ENCODE results near the gene TMC2.

Gene TMC2

GRCh38 chr20:2527762-2528161 lies 8.6 kb upstream of the TMC2 start:
- DNase-seq (ENCODE audit: low spot score): no peak
- in situ Hi-C loops (cut with MboI; ENCODE audit: low sequenced_read_pairs, unreplicated experiment): no loop called here
- no peak for TF ChIP-seq CTCF (IDR thresholded peaks at IDR 0.05; ENCODE audit: borderline replicate concordance, control extremely low read depth, extremely low read depth, insufficient read depth, missing control alignments)

DNA sequence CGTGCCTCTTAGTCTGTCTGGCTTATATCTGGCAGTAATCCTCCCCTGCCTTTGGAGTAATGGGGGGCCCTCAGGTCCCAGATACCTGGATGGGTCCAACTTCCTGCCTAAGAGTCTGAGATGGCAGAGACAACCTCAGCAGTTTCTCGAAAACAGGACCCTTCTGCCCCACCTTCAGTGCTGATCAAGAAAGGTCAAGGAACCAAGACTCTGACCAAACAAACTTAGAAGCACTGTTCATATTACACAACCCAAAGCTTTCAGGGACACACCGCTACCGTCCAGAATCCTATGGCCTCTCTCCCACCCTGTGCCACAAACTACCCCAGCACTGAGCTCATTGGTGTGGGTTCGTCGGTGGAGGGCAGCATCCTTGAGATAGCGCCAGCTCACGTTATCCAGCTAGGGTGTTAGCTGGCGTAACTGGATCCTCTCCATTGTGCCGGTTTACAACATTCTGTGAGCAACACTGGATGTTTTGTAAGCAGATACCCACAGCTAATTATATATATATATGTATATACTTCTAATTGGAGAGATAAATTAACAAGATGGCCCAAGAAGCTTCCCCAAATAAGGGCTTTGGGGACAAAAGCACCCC lies 7.6 kb upstream of the TMC2 start:
- in situ Hi-C loops (cut with MboI; ENCODE audit: low sequenced_read_pairs, unreplicated experiment): no loop called here
- no peak for DNase-seq (ENCODE audit: low spot score)
- no peak for TF ChIP-seq CTCF (IDR thresholded peaks at IDR 0.05; ENCODE audit: borderline replicate concordance, control extremely low read depth, extremely low read depth, insufficient read depth, missing control alignments)

DNA sequence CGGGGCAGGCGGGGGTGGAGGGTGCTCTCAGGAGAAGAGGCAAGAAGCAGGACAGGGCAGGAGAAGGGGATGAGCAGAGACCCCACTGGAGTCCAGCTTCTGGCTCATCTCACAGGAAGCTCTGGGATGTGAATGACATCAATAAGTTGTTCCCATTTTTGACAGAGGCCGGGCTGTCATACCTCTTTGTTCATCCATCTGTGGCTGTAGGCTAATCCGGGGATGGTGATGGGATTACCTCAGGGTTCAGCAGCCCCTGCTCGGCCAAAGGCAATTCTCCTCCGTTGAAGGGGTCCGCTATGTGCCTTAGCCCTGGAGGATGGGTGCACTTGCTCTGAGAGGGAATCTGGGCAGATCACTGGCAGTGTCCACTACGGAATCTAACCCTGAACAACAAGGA lies 3.3 kb upstream of the TMC2 start:
- TF ChIP-seq CTCF (IDR thresholded peaks at IDR 0.05; ENCODE audit: borderline replicate concordance, control extremely low read depth, extremely low read depth, insufficient read depth, missing control alignments): no peak
- in situ Hi-C loops (cut with MboI; ENCODE audit: low sequenced_read_pairs, unreplicated experiment): no loop called here
- DNase-seq (ENCODE audit: low spot score): no peak

DNA sequence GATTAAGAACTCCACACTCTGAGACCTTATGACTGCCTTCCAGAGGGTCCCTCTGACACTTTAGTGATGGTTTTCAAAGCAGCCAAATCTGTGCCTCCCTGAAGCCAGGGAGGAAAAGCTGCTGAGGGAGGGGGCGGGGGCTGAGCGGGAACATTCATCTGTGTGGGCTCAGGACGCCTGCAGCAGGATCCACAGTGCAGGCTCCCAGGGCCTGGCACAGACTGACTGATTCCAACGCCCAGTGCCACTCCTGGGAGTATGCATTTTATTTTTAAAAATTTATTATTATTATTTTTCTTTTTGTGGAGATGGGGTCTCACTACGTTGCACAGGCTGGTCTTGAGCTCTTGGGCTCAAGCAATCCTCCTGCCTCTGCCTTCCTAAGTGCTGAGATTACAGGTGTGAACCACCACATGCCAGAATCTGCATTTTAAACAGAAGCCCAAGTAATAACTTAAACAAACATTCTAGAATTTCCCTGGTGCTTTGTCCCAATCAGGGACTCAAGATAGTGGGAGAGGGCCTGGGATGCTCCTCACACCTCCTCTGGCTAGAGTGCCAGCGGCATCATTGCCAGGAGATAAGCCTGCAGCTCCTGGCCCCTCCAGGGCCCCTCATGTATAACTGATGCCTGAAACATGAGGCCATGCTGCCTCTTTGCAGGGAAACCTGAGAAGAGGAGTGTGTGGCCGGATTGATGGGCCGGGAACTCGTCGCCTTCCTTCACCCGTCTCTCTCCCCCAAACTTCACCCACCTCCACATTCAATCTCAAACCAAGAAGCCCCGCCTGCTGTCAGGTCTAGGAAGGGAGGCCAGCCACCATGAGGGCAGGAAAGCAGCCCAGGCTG lies 438 bp upstream of the TMC2 start:
- no peak for DNase-seq (ENCODE audit: low spot score)
- in situ Hi-C loops (cut with MboI; ENCODE audit: low sequenced_read_pairs, unreplicated experiment): no loop called here
- no peak for TF ChIP-seq CTCF (IDR thresholded peaks at IDR 0.05; ENCODE audit: borderline replicate concordance, control extremely low read depth, extremely low read depth, insufficient read depth, missing control alignments)

GRCh38 chr20:2537101-2537500 lies 728 bp downstream of the TMC2 start:
- TF ChIP-seq CTCF (IDR thresholded peaks at IDR 0.05; ENCODE audit: borderline replicate concordance, control extremely low read depth, extremely low read depth, insufficient read depth, missing control alignments): no peak
- no peak for DNase-seq (ENCODE audit: low spot score)
- in situ Hi-C loops (cut with MboI; ENCODE audit: low sequenced_read_pairs, unreplicated experiment): no loop called here

DNA sequence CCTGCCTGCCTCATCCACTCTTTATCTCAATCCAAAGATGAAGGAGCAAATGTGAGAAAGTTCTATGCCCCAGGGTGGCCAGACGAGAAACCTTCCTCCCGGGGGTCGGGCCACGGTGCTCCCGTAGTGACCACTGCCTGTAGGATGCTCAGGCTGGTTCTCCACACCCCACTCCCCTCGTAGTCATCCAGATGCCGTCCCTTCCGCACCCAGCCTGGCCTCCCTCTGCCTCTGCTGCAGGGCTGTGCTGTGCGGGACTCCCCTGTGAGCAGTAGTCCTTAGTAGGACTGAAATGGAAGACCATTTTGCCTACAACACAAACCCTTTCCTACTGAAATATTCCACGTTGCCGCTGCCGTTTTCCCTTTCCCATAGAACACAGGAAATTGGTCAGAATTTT lies 2.0 kb downstream of the TMC2 start:
- no peak for DNase-seq (ENCODE audit: low spot score)
- in situ Hi-C loops (cut with MboI; ENCODE audit: low sequenced_read_pairs, unreplicated experiment): no loop called here
- no peak for TF ChIP-seq CTCF (IDR thresholded peaks at IDR 0.05; ENCODE audit: borderline replicate concordance, control extremely low read depth, extremely low read depth, insufficient read depth, missing control alignments)

All from GM13976 (cell line).